ENCODE data around the gene ARRDC1. TPM values are rescaled to one million over a fixed set of nuclear protein-coding genes. Genes with fewer than 3 reads are reported as not detected.
"Not testable (repeated sequence)": the region's sequence is repeated elsewhere in the genome, so short reads cannot be mapped to it uniquely, and the experiment has no call there.

ARRDC1 gene
- total RNA-seq, 1 experiment from 2014 or later, result 77.5 TPM

DNA sequence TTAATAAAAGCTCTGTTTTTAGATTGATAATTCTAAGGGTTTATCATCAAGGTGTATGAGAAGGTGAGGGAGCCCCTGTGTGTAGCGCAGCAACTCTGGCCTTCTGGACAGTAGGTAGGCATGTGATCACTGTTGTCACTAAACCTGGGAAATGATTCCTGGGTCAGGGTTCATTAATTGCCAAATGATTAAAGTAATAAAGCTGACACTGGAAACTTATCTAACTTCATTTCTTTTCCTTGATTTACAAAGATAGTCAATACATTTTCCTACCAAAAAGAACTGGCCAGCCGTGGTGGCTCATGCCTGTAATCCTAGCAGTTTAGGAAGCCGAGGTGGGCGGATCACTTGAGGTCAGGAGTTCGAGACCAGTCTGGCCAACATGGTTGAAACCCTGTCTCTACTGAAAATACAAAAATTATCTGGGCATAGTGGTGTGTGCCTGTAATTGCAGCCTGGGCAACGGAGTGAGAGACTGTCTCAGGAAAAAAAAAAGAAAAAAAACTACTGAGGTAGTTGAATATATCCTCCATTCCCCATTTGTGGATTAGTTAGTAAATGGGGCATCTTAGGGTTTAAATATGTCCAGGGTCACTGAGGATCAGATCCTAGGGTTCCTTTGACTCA, 15.8 kb downstream of the ARRDC1 start:
- no peak for ATAC-seq
- ChIA-PET POLR2A (ENCODE audit: unreplicated experiment) (no interaction called here), CTCF (no interaction called here)
- peak overlapping the region; percentile 96; the same call in 1 of the 2 replicates for H3K4me2 ChIP-seq (ENCODE audit: low read length)
- H3K4me1 ChIP-seq (ENCODE audit: insufficient read depth, low read length), result peaks cover 17% of the 10 kb centered on the region
- 0 out of 2 replicates have a peak, but pooled peaks cover 3% of the 10 kb centered on the region for H4K20me1 ChIP-seq (ENCODE audit: low read length)
- H3K36me3 ChIP-seq (ENCODE audit: low read depth, low read length), result no peaks in the 10 kb centered on the region
- H3K27ac ChIP-seq (ENCODE audit: low read length), result no peak overlapping the region
- H2AFZ ChIP-seq (ENCODE audit: low read length), result no peak overlapping the region
- intact Hi-C loops (cut with micrococcal nuclease), result no loop called here
- no peaks in the 10 kb centered on the region for H3K9me3 ChIP-seq (ENCODE audit: low read length)
- BruUV-seq (replicated peaks), result no TSS peak
- no peaks in the 10 kb centered on the region for H3K9me2 ChIP-seq (replicated peaks; ENCODE audit: low read length)
- H3K4me3 ChIP-seq (ENCODE audit: low read length), result no peak overlapping the region
- no peaks in the 10 kb centered on the region for H3K27me3 ChIP-seq (ENCODE audit: low read length)
- H3K9ac ChIP-seq (ENCODE audit: low read length), result no peak overlapping the region
- no peaks in the 10 kb centered on the region for H3F3A ChIP-seq (ENCODE audit: low read length, unreplicated experiment)
- DNase-seq, result peak; percentile 19
- H3K79me2 ChIP-seq (ENCODE audit: low read length), result peaks cover 91% of the 10 kb centered on the region
- TF ChIP-seq, protein P1, sequence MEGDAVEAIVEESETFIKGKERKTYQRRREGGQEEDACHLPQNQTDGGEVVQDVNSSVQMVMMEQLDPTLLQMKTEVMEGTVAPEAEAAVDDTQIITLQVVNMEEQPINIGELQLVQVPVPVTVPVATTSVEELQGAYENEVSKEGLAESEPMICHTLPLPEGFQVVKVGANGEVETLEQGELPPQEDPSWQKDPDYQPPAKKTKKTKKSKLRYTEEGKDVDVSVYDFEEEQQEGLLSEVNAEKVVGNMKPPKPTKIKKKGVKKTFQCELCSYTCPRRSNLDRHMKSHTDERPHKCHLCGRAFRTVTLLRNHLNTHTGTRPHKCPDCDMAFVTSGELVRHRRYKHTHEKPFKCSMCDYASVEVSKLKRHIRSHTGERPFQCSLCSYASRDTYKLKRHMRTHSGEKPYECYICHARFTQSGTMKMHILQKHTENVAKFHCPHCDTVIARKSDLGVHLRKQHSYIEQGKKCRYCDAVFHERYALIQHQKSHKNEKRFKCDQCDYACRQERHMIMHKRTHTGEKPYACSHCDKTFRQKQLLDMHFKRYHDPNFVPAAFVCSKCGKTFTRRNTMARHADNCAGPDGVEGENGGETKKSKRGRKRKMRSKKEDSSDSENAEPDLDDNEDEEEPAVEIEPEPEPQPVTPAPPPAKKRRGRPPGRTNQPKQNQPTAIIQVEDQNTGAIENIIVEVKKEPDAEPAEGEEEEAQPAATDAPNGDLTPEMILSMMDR (conservative IDR thresholded peaks at IDR 0.05; ENCODE audit: low read depth, low read length), result peak; percentile 45; the same call in 1 of the 2 replicates
- no peak for TF ChIP-seq EZH2 (IDR thresholded peaks at IDR 0.05; ENCODE audit: low read length, unreplicated experiment)

DNA sequence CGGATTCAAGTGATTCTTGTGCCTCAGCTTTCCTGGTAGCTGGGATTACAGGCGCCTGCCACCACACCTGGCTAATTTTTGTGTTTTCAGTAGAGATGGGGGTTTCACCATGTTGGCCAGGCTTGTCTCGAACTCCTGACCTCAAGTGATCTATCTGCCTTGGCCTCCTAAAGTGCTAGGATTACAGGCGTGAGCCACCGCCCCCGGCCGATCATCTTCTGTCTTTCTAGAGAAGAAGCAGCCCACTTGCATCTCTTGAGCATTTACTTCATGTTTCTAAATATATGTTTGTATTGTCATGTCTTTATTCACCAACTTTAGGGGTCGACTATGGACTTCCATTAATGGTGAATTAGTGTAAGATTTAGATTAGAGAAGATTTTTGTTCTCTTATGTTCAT, 16.7 kb downstream of the ARRDC1 start:
- H3K9ac ChIP-seq (ENCODE audit: low read length); intact Hi-C loops (cut with micrococcal nuclease); H3K27me3 ChIP-seq (ENCODE audit: low read length); H3K36me3 ChIP-seq (ENCODE audit: low read depth, low read length); ATAC-seq; POLR2A ChIA-PET (ENCODE audit: unreplicated experiment); H2AFZ ChIP-seq (ENCODE audit: low read length); DNase-seq; BruUV-seq (replicated peaks); H4K20me1 ChIP-seq (ENCODE audit: low read length); H3K9me2 ChIP-seq (replicated peaks; ENCODE audit: low read length); H3K4me2 ChIP-seq (ENCODE audit: low read length); H3K27ac ChIP-seq (ENCODE audit: low read length); H3K9me3 ChIP-seq (ENCODE audit: low read length); CTCF ChIA-PET; H3K4me3 ChIP-seq (ENCODE audit: low read length); H3F3A ChIP-seq (ENCODE audit: low read length, unreplicated experiment): not testable (repeated sequence)
- Histone ChIP-seq H3K79me2 (ENCODE audit: low read length) (peaks cover 91% of the 10 kb centered on the region), H3K4me1 (ENCODE audit: insufficient read depth, low read length) (peaks cover 17% of the 10 kb centered on the region)

DNA sequence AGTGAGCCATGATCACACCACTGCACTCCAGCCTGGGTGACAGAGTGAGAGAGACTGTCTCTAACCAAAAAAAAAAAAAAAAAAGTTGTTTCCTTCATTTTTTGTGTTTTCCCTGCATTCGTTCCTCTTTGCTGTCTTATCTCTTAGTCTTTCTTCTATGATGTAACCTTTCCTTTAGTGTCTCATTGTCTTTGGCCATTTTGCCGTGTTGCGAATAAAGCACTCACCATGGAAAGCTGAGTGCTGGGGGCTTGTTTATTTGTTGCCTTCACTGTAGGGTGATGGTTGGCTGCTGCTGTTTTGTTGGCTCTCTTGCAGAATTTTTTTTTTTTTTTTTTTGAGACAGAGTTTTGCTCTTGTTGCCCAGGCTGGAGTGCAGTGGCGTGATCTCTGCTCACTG, 21.0 kb downstream of the ARRDC1 start:
- ATAC-seq (no peak), DNase-seq (no peak)
- Histone ChIP-seq H3K9ac (ENCODE audit: low read length) (no peak overlapping the region), H3K4me2 (ENCODE audit: low read length) (no peak overlapping the region), H3K36me3 (ENCODE audit: low read depth, low read length) (no peaks in the 10 kb centered on the region), H3K27me3 (ENCODE audit: low read length) (no peaks in the 10 kb centered on the region), H3K4me1 (ENCODE audit: insufficient read depth, low read length) (peaks cover 5% of the 10 kb centered on the region), H3K4me3 (ENCODE audit: low read length) (no peak overlapping the region), H3K79me2 (ENCODE audit: low read length) (peaks cover 96% of the 10 kb centered on the region), H3F3A (ENCODE audit: low read length, unreplicated experiment) (no peaks in the 10 kb centered on the region), H3K9me3 (ENCODE audit: low read length) (no peaks in the 10 kb centered on the region), H2AFZ (ENCODE audit: low read length) (no peak overlapping the region), H3K27ac (ENCODE audit: low read length) (no peak overlapping the region), H3K9me2 (replicated peaks; ENCODE audit: low read length) (no peaks in the 10 kb centered on the region), H4K20me1 (ENCODE audit: low read length) (peaks cover 13% of the 10 kb centered on the region; the same call in 1 of the 2 replicates)
- no TSS peak for BruUV-seq (replicated peaks)
- intact Hi-C loops (cut with micrococcal nuclease), result no loop called here
- ChIA-PET POLR2A (ENCODE audit: unreplicated experiment) (no interaction called here), CTCF (no interaction called here)
- TF ChIP-seq EZH2phosphoT487 (IDR thresholded peaks at IDR 0.05; ENCODE audit: borderline replicate concordance, low read length) (no peak), EZH2 (IDR thresholded peaks at IDR 0.05; ENCODE audit: low read length, unreplicated experiment) (no peak)
- TF ChIP-seq, protein P1 (conservative IDR thresholded peaks at IDR 0.05; ENCODE audit: low read depth, low read length), result no peak

DNA sequence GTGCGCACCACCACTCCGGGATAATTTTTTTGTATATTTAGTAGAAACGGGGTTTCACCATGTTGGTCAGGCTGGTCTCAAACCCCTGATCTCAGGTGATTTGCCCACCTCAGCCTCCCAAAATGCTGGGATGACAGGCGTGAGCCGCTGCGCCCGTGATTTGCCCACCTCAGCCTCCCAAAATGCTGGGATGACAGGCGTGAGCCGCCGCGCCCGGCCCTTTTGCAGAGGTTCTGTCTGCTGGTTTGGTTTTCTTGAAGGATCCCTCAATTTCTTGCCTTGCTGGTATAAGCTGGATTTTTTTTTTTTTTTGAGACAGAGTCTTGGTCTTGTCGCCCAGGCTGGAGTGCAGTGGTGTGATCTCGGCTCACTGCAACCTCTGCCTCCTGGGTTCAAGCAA, 21.9 kb downstream of the ARRDC1 start:
- H4K20me1 ChIP-seq (ENCODE audit: low read length), result peaks cover 19% of the 10 kb centered on the region; the same call in 1 of the 2 replicates
- POLR2A ChIA-PET (ENCODE audit: unreplicated experiment), result not testable (repeated sequence)

More for the DNA sequence above, 21.9 kb downstream of the ARRDC1 start:
- H3K27me3 ChIP-seq (ENCODE audit: low read length); DNase-seq; H3K4me3 ChIP-seq (ENCODE audit: low read length); H3F3A ChIP-seq (ENCODE audit: low read length, unreplicated experiment); H3K27ac ChIP-seq (ENCODE audit: low read length); intact Hi-C loops (cut with micrococcal nuclease); H3K36me3 ChIP-seq (ENCODE audit: low read depth, low read length); H2AFZ ChIP-seq (ENCODE audit: low read length); H3K4me1 ChIP-seq (ENCODE audit: insufficient read depth, low read length); H3K9me3 ChIP-seq (ENCODE audit: low read length); CTCF ChIA-PET; BruUV-seq (replicated peaks); H3K4me2 ChIP-seq (ENCODE audit: low read length); ATAC-seq; H3K9ac ChIP-seq (ENCODE audit: low read length); H3K9me2 ChIP-seq (replicated peaks; ENCODE audit: low read length): not testable (repeated sequence)
- peaks cover 98% of the 10 kb centered on the region for H3K79me2 ChIP-seq (ENCODE audit: low read length)
